NCI-H187 treated with DMSO at 0.1 percent for 48 hours (cell line): ENCODE measurements around the gene RIPPLY2.
"Not testable (repeated sequence)": the region's sequence is repeated elsewhere in the genome, so short reads cannot be mapped to it uniquely, and the experiment has no call there.

Experiments
- DNase-seq: peaks from one replicate; lab custom pipeline; 2025; lab: John Stamatoyannopoulos, UW

RIPPLY2 gene

GRCh38 chr6:83860359-83860755, 7.2 kb downstream of the RIPPLY2 start:
- DNase-seq, result no peak

- no peak for DNase-seq
These were observed 7.8 kb downstream of the RIPPLY2 start for GRCh38 chr6:83860782-83861495.

GRCh38 chr6:83862776-83863471, 9.8 kb downstream of the RIPPLY2 start:
- DNase-seq, result no peak

- DNase-seq, result no peak
These were observed 13.9 kb downstream of the RIPPLY2 start for GRCh38 chr6:83867043-83867442.

GRCh38 chr6:83867527-83868161, 14.5 kb downstream of the RIPPLY2 start:
- DNase-seq, result no peak

GRCh38 chr6:83868639-83869038, 15.5 kb downstream of the RIPPLY2 start:
- DNase-seq, result no peak

- no peak for DNase-seq
These were observed 17.5 kb downstream of the RIPPLY2 start for GRCh38 chr6:83870649-83871048.

- no peak for DNase-seq
These were observed 19.4 kb downstream of the RIPPLY2 start for GRCh38 chr6:83872386-83873118.

GRCh38 chr6:83873869-83874268, 20.7 kb downstream of the RIPPLY2 start:
- no peak for DNase-seq

- DNase-seq, result no peak
These were observed 22.7 kb downstream of the RIPPLY2 start for GRCh38 chr6:83875843-83876242.

- no peak for DNase-seq
These were observed 25.9 kb downstream of the RIPPLY2 start for GRCh38 chr6:83878902-83879644.

GRCh38 chr6:83879746-83880145, 26.6 kb downstream of the RIPPLY2 start:
- no peak for DNase-seq

GRCh38 chr6:83883240-83883639, 30.1 kb downstream of the RIPPLY2 start:
- DNase-seq, result no peak

GRCh38 chr6:83884523-83884922, 31.4 kb downstream of the RIPPLY2 start:
- peak; percentile 41 for DNase-seq

GRCh38 chr6:83885984-83886383, 32.8 kb downstream of the RIPPLY2 start:
- no peak for DNase-seq

- DNase-seq, result no peak
These were observed 36.5 kb downstream of the RIPPLY2 start for GRCh38 chr6:83889621-83890020.

- DNase-seq, result no peak
These were observed 37.4 kb downstream of the RIPPLY2 start for GRCh38 chr6:83890520-83890919.

GRCh38 chr6:83891586-83891985, 38.4 kb downstream of the RIPPLY2 start:
- no peak for DNase-seq

GRCh38 chr6:83893024-83893423, 39.9 kb downstream of the RIPPLY2 start:
- DNase-seq, result peak; percentile 78

- DNase-seq, result not testable (repeated sequence)
These were observed 43.9 kb downstream of the RIPPLY2 start for GRCh38 chr6:83897094-83897493.

- DNase-seq, result no peak
These were observed 48.5 kb downstream of the RIPPLY2 start for GRCh38 chr6:83901624-83902023.

- DNase-seq, result no peak
These were observed 51.2 kb downstream of the RIPPLY2 start for GRCh38 chr6:83904395-83904794.
